HG03095 (cell line): ENCODE results near the gene ARHGEF26.

Experiments
- ATAC-seq: cut with Tn5 transposase; IDR thresholded peaks from one replicate; pipeline ENCODE4 v1.9.1; 2021; ENCODE audit warnings: moderate library complexity; ENCODE audit not compliant: unreplicated experiment

ARHGEF26 gene

DNA sequence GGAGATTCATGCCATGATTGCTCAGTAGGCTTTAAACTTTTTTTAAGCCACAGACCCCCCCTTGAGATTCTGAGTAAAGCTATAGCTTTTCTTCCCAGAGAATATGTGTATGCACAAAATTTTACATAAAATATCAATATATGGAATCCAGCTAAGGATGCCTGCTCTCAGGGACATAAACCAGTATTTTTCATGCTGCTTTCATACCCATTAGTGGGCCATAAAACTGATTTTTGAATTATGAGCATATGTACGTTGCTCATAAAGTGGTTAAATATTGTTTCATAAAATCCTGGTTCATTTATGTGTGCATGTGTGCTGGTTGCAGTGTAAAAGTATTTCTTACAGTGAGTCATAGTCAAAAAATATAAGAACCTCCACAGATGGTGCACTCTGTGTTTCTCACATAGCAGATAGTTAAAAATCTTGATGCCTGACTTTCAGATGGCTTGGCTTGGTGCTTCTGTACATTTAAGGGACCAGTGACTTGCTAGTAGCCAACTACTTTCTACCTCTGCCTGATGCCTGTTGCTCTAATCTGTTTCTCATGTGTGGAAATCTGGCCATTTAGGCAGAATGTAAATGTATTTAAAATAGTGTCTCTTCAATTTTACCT is 71.9 kb downstream of the ARHGEF26 start:
- ATAC-seq, result no peak

GRCh38 chr3:154194877-154195276 is 73.7 kb downstream of the ARHGEF26 start:
- no peak for ATAC-seq

DNA sequence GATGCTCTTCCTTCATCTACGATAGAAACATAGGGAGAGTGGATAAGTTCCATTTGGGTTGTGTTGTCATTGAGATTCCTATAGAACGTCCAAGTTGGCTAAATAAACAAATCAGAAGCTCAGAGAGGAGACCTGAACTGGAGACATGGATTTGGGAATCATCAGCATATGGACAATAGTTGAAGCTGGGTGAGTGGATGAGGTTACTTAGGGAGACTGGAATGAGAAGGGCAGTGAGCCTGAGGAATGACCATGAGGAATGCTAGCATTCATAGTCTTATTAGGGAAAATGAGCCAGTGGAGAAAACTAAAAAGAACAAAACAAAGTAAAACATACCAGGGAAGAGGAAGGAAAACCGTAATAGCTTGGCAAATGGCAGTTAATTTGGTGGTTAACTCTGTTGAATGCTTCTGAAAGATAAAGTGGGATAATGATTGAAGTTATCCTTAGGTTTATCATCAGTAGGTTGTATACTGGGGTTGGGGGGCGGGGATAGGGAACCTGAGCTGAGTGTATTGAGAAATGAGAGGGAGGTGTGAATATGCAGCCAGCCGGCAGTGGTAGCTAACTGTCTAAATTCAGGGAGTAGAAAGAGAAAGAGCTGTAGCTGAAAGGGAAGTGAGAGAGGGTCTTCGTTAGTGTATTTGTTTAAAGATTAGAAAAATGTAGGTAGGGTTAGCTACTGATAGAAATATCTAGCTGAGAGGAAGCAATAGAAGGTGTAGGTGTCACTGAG is 74.6 kb downstream of the ARHGEF26 start:
- ATAC-seq, result no peak

- ATAC-seq, result no peak
These were observed 76.6 kb downstream of the ARHGEF26 start for GRCh38 chr3:154197751-154198150.

DNA sequence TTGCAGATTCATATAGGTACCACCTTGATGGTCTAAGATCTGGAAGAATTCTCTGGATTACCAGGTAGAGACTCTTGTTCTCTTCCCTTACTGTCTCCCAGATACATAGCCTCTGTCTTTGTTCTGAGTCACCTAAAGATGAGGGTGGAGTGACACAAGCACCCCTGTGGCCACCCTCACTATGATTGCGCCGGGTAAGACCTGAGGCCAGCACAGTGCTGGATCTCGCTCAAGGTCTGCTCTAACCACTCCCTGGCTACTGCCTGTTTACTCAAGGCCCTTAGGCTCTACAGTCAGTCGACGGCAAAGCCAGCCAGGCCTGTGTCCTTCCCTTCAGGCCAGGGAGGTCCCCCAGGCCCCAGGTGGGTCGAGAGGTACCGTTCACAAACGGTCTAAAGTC is 88.3 kb downstream of the ARHGEF26 start:
- no peak for ATAC-seq

DNA sequence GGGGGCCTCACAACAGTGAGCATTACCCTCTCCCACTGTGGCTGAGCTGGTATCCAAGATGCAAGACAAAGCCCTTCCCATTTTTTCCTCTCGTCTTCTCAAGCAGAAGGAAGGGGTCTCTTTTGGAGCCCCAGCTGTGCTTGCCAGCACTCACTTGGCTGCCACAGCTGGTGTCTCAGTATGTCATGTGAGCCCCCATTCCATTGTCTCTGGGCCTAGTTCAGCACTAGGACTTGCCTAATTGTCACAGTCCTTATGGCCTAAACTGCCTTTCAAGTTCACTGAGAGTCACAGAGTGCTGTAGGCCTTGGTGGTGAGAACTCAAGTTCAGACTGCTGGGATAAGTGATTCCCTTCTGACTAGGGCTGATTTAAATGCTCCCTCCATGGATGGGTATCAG is 89.8 kb downstream of the ARHGEF26 start:
- ATAC-seq, result no peak

- no peak for ATAC-seq
These were observed 93.1 kb downstream of the ARHGEF26 start for GRCh38 chr3:154214306-154214705.

- no peak for ATAC-seq
These were observed 96.5 kb downstream of the ARHGEF26 start for GRCh38 chr3:154217671-154218070.

- no peak for ATAC-seq
These were observed 97.5 kb downstream of the ARHGEF26 start for GRCh38 chr3:154218728-154219127.

- no peak for ATAC-seq
These were observed 99.3 kb downstream of the ARHGEF26 start for GRCh38 chr3:154220462-154220861.

GRCh38 chr3:154223519-154223918 is 102.3 kb downstream of the ARHGEF26 start:
- no peak for ATAC-seq

GRCh38 chr3:154224366-154224765 is 103.2 kb downstream of the ARHGEF26 start:
- no peak for ATAC-seq

DNA sequence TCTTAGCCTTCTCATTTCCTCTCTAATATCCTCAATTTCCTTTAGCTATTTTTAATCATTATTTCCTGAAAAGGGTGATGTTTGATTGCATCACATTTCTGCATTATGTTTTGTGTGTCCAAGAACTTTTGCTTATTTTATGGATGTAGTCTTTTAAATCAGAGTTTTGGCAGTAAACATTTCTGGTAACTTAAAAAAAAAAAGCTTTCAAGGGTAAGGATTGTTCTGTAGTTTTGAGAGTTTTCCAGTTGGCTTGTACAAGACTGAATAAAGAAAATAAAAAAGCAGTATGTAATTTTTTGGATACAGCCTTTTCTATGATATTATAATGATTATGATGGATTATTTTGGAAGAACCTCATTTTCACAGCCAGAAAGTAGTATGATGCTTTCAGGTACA is 103.7 kb downstream of the ARHGEF26 start:
- ATAC-seq, result no peak

DNA sequence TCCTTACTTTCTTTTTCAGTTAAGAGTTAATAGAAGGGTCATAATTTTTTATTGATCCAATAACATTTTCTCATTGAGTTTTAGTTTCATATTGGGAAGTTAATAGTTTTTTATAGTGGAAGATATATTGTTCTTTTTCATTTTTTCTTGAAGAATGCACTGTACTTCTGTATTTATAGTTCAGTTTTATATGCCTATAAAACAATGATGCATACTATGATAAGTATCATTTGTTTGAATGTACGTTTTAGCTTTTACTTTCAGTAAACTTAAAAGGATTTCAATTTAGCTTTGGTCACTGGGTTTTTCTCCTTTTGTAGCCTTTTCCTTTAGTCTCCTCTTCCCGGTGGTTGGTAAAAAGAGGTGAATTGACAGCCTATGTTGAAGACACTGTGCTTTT is 104.3 kb downstream of the ARHGEF26 start:
- no peak for ATAC-seq

- no peak for ATAC-seq
These were observed 106.3 kb downstream of the ARHGEF26 start for GRCh38 chr3:154227531-154227930.

DNA sequence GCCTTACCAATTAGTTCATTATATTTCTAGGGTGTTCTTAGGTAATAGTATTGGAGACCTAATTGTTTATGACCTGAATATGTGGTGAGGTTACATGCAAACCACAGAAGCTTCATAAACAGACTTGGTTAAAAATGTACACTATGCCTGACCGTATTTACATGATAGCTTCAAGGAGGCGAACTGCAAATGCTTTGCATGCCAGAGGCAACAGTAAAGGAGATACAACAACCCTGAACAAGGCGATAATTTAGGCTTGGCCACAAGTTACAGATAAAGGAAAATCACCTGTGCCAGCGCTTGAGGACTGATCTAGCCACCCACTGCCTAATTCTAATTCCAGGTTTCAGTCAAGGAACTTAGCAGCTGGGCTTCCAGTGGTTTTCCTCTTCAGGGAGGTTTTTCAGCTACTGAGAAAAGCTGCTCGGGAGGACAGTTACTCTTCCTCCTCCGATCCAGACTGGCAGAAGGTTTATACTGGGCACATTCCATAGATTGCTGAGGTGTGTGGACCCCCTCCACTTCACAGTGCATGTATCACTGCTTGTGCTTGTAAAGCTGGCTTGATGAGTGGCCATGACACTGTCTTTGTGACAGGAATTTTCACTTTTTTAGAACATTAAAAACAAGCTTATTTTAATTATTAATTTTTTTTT is 107.5 kb downstream of the ARHGEF26 start:
- no peak for ATAC-seq

- ATAC-seq, result no peak
These were observed 108.0 kb downstream of the ARHGEF26 start for GRCh38 chr3:154229217-154229590.

DNA sequence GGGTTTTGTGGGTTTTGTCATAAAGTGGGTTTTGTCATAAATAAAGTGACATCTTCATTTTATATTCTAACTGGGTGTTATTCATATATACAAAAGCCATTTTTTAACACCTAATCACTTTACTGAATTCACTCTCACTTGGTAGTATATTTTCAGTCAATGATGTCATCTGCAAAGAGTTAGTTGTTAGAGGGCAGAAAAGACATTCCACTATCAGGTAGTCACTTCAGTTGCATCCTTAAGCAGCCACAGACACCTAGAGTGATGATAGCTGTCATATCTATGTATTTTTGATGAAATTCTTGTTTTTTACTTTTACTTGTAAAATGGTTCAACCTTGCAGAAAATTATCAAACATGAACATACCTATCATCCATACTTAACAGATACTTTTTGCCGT is 114.1 kb downstream of the ARHGEF26 start:
- no peak for ATAC-seq

- no peak for ATAC-seq
These were observed 115.1 kb downstream of the ARHGEF26 start for GRCh38 chr3:154236331-154236730.

GRCh38 chr3:154240235-154240634 is 119.0 kb downstream of the ARHGEF26 start:
- ATAC-seq, result no peak

DNA sequence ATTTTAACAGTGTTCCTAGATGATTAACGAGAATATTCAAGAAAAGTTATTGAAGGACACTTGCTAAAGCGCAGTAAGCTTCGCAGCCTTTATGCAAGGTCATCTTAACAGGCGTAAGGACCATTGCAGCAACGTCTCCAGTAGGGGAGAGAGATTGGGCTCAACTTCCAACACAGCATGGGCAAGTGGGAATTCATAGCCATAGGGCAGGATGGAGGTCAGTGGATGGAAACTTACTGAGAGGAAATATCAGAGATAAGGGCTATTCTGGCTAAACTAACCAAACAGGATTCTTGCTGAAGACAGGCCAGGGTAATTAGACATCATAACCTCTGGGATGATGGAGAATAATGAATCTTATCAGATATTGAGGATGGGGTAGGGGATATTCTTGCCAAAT is 120.3 kb downstream of the ARHGEF26 start:
- ATAC-seq, result no peak

- ATAC-seq, result no peak
These were observed 121.6 kb downstream of the ARHGEF26 start for GRCh38 chr3:154242766-154243165.
